GM21717 (cell line): ENCODE measurements around the gene MS4A3.
"Not testable (repeated sequence)": the region's sequence is repeated elsewhere in the genome, so short reads cannot be mapped to it uniquely, and the experiment has no call there.

Experiments
- ATAC-seq: cut with Tn5 transposase; IDR thresholded peaks from one replicate; pipeline ENCODE4 v1.9.1; 2021; ENCODE audit warnings: mild to moderate bottlenecking, moderate library complexity; ENCODE audit not compliant: unreplicated experiment

MS4A3 gene, protein sequence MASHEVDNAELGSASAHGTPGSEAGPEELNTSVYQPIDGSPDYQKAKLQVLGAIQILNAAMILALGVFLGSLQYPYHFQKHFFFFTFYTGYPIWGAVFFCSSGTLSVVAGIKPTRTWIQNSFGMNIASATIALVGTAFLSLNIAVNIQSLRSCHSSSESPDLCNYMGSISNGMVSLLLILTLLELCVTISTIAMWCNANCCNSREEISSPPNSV

DNA sequence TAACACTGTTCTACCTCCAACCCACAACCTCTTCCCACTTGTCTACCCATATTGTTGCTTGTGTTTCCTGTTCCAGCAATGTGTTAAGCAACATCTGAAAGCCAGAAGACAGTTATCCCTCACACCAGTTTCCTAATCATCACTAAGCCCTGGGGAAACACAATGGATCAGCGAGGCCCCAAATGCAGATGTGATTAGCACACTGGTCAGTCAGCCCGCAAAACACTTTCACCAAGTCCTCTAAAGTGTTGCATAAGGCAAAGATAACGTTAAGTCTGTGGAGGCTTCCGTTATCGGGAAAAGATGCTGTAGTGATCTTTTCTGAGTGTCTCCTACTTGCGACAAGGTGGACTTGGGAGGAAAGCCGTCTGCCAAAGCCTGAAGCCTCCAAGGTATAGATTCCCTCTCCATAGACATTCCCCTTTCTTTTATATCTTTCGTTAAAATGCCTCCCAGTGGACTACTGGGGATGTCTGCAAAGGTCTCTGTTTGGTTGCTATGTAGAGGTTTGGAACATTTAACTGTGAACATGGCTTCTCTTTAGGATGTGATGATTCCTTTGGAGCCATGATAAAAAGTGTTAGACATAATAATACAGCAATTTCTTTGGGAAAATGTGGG lies at the start of gene MS4A3:
MS4A3 (plus strand) TSS at position 317 of the 621 bp plus-strand sequence. CDS start 4,496 bp downstream, outside the sequence.
- ATAC-seq: no peak

DNA sequence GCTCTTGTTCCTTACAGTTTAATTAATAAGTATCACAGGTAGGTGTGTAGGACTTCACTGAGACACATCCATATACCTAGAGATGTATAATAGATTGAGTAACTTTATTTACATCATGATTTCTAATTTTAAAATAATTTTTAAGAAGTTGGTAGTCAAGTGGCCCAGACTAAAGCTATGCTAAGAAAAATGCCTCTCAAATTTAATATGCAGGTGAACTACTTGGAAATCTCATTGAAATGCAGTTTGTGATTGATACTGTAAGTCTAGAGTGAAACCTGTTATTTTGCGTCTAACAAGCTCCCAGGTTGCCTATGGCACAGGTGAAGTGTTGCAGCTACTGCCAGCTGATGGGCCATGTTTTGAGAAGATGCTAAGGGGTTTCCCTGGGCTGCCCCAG lies 39.6 kb upstream of the MS4A3 start, which contains the start of gene OOSP4B:
OOSP4B (plus strand) TSS at position 301 of the 400 bp plus-strand sequence.
- ATAC-seq: no peak

- ATAC-seq: no peak
These were observed 38.4 kb upstream of the MS4A3 start for GRCh38 chr11:60018058-60018457.

DNA sequence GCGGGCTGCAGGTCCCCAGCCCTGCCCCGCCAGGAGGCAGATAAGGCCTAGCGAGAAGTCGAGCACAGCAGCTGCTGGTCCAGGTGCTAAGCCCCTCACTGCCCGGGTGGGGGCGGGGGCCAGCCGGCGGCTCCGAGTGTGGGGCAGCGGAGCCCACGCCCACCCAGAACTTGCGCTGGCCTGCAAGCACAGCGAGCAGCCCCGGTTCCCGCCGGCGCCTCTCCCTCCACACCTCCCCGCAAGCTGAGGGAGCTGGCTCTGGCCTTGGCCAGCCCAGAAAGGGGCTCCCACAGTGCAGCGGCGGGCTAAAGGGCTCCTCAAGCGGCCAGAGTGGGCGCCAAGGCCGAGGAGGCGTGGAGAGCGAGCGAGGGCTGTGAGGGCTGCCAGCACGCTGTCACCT lies 36.1 kb upstream of the MS4A3 start:
- ATAC-seq: not testable (repeated sequence)

GRCh38 chr11:60029015-60029632 lies 27.3 kb upstream of the MS4A3 start:
- no peak for ATAC-seq

DNA sequence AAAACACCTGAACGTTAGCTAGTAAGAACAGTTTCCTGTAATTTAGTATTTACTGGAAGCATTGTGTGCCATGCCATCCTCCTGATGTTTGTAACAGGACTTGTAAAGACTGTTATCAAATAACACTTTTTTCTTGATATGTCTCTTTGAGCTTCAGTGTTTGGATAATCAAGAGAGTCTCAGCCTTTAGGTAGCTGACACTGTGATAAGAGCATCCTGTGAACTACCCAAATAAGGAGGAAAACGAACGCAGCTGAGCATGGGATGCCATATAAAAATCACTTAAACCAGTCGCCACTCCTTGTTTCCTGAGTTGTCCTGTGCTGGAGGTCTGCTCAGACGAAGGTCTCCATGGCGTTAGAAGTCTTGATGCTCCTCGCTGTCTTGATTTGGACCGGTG lies 16.4 kb upstream of the MS4A3 start, which contains the start of gene OOSP2:
OOSP2 (plus strand) TSS at position 301 of the 400 bp plus-strand sequence; CDS start at position 352, 51 bp downstream.
- no peak for ATAC-seq

- not testable (repeated sequence) for ATAC-seq
These were observed 6.0 kb upstream of the MS4A3 start for GRCh38 chr11:60050422-60050821.

DNA sequence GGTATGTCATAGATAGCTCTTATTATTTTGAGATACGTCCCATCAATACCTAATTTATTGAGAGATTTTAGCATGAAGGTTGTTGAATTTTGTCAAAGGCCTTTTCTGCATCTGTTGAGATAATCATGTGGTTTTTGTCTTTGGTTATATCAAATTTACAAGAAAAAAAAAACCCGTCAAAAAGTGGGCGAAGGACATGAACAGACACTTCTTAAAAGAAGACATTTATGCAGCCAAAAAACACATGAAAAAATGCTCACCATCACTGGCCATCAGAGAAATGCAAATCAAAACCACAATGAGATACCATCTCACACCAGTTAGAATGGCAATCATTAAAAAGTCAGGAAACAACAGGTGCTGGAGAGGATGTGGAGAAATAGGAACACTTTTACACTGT lies 5.6 kb upstream of the MS4A3 start:
- not testable (repeated sequence) for ATAC-seq

DNA sequence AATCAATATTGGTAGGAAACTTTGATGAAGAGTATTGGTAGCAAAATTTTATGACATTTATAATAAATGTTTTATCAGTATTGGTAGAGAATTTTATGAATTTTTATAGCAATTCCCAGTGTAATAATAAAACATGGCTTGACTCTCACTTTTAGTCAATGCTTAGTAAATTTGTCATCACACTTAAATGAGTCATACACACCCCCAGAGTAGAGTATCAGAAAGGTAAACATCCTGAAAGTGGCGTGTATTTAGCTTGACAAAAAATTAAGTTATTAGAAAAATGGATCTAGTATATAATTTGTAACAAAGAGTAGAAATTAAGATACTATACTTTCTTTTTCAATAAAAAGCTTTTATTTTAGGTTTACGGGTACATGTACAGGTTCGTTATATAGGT lies 2.6 kb downstream of the MS4A3 start:
- ATAC-seq: no peak

DNA sequence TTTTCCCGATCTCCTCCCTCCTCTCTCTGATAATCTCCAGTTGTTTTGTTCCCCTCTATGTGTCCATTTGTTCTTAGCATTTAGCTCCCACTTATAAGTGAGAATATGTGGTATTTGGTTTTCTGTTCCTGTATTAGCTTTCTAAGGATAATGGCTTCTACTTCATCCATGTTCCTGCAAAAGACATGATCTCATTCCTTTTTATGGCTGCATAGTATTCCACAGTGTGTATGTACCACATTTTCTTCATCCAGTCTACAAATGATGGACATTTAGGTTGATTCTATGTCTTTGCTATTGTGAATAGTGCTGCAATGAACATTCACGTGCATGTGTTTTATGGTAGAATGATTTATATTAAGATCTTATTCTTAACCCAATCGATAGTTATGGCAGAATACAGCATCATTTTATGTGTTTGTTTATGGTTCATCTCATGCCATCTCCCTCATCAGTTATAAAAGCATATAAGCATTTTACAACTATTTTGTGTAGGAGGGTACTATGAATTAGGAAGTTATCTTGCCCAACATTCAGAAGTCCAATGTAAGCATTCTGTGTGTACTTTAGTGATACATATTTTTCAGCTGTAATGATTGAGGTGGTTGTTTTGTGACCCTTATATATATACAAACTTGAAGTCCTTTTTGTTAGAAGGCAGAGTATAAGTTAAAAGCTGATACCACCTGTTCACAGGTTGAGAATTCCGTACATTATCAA lies 3.2 kb downstream of the MS4A3 start:
- no peak for ATAC-seq

GRCh38 chr11:60064111-60064510 lies 7.6 kb downstream of the MS4A3 start:
- ATAC-seq: no peak

DNA sequence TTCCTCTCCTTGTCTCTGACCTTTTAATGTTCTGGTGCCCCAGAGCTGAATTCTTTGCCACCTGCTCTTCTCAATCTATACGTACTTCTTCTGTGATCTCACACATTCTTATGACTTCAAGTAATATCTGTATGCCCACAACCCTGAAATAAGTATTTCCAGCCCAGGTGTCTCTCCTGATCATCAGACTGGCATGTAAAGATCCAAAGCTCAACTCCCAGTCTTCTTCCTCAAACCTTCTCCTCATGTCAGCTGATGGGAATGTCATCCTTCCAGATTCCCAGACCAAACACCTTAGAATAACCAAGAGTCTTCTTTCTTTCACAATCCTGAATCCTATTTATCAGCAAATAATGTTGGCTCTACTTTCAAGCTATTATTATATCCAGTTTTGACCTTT lies 9.3 kb downstream of the MS4A3 start:
- no peak for ATAC-seq

DNA sequence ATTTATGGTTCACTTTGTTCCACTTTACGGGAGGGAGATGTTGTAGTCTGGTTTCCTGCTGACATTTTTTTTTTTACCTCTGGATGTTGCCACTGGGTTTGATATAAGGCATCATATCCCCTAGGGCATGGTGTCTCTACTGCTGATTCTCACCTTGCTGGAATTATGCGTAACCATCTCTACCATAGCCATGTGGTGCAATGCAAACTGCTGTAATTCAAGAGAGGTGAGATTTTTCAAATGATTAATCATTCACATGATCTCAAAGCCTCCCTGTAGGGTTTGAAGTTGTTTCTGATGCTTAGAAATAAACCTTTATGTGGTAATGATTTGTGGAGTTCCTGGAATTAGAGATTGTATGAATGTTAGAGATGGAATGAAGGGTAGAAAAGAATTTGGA lies 13.0 kb downstream of the MS4A3 start:
- no peak for ATAC-seq

GRCh38 chr11:60071644-60072043 lies 15.2 kb downstream of the MS4A3 start:
- ATAC-seq: not testable (repeated sequence)

DNA sequence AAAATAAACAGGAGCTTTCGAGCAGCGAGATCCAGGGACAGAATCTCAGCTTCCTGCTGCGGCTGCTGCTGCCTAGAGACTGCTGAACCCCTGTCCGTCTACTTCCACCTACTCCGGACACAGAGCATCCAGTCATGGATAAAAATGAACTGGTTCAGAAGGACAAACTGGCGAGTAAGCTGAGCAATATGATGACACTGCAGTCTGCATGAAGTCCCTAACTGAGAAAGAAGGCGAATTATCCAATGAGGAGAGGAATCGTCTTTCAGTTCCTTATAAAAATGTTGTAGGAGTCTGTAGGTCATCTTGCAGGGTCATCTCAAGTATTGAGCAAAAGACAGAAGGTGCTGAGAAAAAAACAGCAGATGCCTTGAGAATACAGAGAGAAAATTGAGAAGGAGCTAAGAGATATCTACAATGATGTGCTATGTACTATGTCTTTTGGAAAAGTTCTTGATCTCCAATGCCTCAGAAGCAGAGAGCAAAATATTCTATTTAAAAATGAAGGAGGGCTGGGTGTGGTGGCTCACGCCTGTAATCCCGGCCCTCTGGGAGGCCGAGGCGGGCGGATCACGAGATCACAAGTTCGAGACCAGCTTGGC lies 20.9 kb downstream of the MS4A3 start:
- ATAC-seq: no peak

DNA sequence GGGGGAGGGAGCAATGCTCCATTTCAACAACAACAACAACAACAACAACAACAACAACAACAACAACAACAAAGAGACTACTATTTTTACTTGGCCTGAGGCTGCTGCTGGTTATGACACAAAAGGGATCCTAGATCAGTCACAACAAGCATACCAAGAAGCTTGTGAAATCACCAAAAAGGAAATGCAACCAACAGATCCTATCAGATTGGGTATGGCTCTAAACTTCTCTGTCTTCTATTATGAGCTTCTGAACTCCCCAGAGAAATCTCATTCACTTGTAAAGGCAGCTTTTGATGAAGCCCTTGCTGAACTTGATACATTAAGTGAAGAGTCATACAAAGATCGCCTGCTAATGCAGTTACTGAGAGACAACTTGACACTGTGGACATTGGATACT lies 21.5 kb downstream of the MS4A3 start:
- no peak for ATAC-seq

GRCh38 chr11:60078745-60079144 lies 22.3 kb downstream of the MS4A3 start:
- ATAC-seq: no peak

GRCh38 chr11:60080535-60080934 lies 24.1 kb downstream of the MS4A3 start:
- ATAC-seq: no peak

GRCh38 chr11:60084631-60085273 lies 28.3 kb downstream of the MS4A3 start:
- ATAC-seq: no peak

- no peak for ATAC-seq
These were observed 29.4 kb downstream of the MS4A3 start for GRCh38 chr11:60085909-60086308.

DNA sequence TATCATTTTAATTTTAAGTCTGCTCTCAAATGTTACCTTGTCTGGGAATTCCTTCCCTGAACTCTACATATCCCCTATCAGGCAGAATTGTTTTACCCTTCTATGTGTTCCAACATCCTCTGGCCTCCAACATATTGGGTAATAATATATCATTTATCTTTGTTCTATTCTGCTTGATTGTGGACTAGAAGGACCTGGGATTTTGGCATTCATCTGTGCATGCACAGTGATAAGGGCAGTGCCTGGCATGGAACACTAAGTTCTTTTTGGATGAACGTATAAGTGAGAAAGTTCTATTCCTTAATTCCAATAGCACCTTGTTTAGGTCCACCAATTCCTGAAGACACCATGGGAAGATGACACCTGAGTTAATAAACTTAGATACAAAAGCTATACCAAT lies 30.8 kb downstream of the MS4A3 start:
- ATAC-seq: no peak
